HG02623 (cell line): ENCODE measurements around the gene EIF4B.

Experiments
- ATAC-seq: cut with Tn5 transposase; IDR thresholded peaks from one replicate; pipeline ENCODE4 v1.9.1; 2021; ENCODE audit warnings: moderate library complexity; ENCODE audit not compliant: unreplicated experiment

The EIF4B gene

DNA sequence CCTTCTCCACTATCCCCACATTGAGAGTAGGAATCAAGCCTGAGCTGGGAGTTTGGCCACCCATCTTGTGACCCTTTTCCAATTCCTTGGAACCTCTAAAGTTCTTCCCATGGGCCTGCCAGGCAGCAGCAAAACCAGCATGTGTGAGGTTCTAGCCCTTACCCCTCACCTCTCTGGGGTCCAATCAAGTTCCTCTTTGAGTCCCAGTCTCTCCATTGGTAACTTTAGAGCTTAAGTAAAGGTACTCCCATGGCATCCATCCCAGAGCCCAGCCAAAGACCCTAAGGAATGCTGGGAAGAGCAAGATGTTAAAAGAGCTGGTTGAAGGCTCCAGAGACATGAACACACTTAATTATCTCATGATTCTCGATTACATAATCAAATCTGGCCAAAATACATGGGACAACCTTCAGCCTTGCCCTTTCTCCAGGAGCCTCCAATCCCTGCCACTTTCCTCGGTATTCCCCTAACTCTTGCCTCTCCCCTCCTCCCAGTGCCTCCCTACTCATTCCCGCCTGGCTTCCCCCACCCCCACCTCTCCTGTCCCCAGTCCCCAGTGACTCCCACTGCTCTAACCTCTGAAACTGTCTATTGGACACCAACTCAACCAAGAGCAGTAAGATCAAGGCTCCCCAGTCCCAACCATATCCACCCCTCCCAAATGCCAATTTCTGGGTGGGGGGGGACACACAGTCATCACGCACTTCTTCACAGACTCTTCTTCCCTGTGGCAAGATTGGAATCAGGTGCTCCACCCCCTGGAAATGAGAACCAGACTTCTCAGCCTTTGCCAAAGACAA is 38.8 kb downstream of the EIF4B start:
- no peak for ATAC-seq

GRCh38 chr12:53045696-53046045 is 39.4 kb downstream of the EIF4B start:
- no peak for ATAC-seq

DNA sequence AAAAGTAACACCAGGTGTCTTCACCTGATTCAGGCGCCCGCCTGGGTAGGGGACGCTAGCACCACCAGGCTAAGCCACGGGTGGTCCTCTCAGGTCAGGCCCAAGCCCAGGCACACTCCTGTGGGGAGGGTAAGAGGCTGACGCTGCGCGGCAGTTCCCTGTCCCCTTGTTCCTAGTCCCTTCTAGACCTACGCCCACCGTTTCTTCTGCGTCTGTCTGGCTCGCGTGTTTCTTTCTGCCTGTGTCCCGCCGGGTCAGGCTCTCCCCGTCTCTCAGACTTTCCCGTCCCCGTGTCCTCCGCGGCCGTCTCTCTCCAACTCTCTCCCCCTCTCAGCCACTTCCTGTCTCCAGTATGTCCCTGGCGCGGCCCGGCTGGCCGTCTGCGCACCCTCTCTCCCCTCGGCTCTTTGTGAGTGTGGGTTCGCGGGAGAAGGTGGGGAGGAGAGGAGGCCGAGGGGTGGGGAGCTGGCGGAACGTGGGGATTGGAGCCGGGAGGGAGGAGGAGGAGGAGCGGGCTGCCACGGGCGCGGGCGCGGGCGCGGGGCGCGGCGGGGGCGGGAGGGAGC is 40.5 kb downstream of the EIF4B start:
- ATAC-seq: peak; percentile 29

GRCh38 chr12:53047221-53048032 is 41.2 kb downstream of the EIF4B start:
- ATAC-seq: peak; percentile 61

- no peak for ATAC-seq
Measured at GRCh38 chr12:53048033-53048779, 42.0 kb downstream of the EIF4B start.

DNA sequence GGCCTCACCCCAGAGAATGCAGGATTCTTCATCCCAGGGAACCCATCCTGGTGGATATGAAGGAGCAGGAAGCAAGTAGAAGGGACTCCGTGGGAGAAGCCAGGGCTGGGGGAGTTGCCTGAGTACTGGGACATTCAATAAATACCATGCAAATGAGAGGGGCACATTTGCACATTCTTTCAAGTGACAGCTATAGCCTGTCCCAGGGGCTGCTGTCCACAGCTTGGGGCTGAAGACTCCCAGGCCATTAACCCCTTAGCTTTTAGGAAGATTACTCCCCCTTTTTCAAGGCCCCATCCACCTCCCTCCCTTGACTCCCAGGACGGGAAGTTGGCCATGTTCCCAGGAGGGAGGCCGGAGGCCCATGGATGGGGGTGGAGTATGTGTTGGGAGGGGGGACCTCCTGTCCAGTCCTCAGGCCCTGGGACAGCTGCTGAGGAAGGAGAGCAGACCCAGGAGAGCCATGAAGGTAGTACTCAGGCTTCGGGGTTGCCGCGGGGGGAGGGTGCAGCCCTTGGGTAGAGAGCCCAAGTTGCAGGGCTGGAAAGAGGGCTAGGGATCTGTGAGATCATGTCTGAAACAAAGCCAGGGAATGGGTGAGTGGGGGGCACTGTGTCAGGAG is 42.6 kb downstream of the EIF4B start:
- ATAC-seq: no peak

DNA sequence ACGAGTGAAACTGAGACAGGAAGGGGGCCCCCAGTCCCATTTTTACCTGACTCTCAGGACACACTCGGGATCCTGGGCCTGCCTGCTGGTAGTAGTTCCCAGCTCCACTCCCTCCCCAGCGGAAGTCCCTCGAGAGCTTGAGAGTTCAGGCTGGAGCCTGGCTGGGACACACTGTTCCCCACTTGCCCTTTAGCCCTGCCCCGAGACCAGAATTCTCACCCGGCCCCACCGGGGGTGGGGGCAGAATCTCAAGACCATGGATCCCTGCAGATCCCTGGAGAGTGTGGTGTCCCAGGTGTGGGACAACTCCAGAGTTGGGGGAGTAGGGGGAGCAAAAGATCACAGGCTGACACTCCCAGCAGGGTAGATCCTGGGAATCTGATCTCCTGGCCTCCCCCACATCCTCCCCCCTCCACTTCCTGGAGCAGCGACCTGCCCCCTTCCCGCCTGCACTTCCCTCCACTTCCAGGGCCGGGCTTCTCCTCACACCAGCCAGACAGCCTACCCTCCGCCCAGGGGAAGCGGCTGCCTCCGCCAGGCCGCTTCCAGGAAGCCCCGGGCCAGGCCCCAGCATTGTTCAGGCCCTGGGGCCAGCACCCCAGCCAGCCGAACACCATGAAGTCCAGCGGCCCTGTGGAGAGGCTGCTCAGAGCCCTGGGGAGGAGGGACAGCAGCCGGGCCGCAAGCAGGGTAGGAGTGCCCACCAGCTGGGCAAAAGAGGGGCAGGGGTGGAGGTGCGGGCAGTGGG is 43.5 kb downstream of the EIF4B start, which contains the start of gene TNS2:
Gene TNS2 (plus strand): TSS at position 495 of the 748 bp plus-strand sequence. CDS start 121 bp downstream, at position 616.
- no peak for ATAC-seq

- no peak for ATAC-seq
Measured at GRCh38 chr12:53050426-53051057, 44.3 kb downstream of the EIF4B start.

DNA sequence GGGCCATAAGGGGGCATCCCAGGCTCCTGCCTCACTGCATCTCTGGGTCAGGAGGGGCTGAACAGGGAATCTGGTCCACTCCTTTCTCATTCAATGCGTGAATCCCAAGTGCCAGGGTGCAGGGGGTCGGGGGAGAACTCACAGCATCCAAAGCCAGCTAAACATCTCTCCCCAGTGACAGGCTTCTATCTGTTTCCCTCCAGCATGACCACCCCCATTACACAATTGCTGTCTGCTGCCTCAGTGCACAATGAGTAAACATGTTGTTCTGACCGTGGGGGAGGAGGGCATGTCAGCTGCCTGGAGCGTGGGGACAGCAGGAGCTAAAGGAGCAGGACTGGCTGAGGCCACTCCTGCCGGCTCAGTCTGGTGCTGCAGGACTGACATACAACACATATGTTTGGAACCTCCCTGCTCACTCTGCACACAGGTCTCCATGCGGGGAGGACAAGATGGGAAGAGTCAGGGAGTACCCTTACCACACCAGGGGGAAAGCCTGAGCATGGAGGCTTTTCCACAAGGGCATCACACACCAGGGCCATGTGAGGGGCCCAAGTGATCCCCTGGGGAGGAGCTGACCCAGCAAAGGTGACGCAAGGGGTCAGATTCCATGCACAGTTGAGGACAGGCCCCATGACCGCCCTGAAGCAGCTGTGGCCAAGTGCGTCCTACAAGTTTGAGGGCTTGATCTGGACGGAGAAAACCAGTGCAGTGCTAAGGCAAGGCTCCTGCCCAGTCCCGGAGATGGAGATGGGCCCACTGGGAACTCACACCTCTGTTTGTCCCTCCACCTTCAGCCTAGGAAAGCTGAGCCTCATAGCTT is 45.0 kb downstream of the EIF4B start:
- no peak for ATAC-seq

DNA sequence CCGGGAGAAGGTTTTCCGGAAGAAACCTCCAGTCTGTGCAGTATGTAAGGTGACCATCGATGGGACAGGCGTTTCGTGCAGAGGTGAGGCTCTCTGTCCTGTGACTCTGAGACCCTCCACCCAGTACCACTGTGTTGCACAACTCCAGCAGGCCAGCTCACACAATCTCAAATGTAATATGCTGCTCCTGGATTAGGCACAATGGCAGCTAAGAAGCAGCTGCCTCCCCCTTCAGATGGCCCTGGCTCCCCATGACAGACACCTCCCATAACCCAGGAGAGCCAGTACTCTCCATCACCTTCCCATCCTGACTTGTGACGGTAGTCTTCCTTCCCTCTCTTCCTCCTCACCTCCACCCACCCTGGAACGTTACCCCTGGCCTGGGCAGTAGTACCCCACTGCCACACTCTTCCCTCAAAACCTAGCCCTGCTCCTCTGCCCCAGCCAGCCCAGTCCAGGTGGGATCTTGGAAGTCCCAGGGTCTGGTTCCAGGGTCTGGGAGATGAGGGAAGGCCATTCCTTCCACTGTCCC is 45.7 kb downstream of the EIF4B start:
- ATAC-seq: no peak

DNA sequence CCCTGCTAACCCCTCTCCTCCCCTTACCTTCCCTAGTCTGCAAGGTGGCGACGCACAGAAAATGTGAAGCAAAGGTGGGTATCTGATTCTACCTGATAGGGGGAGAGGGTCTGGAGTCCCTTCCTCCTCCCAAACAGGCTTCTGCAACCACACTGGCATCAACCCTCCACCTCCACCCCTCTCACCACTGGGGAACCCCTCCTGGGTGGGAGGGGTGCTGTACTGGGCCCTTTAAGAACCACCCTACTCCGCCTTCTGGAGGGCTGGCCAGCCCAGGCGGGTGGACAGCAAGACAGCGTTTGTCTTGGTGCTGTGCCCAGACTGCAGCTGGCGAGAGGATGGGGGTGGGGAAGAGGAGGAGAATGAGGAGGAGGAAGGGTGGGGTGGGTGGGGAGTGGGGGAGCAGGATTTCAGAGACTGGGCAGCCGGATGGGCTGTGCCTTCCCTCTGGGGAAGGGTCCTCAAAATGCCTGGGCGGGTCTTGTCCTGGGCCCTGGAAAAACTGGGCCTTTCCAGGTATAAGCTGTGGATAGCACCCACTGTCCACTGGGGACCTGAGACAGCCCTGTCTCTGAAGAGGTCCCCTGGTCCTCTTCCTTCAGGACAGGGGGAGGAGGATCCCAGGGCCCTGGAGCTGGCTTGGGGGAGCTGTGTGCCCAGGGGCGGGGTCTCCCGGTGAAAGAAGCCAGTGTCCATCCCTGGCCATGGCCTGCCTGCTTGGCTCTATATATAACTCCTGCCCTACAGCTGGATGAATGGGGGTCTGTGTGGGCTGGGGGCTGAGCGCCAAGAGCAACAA is 46.4 kb downstream of the EIF4B start:
- no peak for ATAC-seq

DNA sequence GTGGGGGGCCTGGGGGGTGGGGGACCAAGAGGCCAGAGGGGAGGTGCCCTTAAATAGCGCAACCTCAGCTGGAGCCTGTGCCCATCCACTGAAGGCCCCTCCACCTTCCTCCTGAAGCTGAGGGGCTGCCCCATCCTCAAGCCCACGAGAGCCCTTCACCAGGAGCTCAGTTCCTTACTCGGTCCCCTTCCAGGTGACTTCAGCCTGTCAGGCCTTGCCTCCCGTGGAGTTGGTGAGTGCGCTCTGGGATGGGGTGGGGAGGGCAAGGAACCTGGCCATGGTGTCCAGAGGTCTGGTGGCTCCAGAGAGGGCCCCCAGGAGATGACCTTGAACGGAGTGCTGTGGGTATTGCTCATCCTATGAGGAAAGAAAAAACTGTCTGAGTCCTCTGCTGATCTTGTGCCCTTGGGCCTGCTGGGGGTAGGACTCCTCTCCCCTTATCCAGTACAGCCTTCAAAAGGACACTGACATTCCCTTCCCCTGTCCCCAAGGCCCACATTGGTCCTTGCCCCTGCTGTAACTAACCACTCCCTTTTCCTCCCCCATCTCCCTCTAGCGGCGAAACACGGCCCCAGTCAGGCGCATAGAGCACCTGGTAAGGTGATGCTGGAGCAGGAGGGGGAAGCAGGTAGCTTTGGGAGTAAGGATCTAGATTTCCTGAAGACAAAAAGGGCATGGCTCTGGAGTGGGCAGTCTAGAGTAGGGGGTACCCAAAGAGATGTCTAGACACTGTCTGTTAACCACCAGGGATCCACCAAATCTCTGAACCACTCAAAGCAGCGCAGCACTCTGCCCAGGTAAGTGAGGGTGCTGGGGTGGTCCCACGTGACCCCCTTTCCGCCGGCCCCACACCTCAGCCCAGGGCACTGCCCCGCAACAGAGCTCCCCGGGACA is 47.2 kb downstream of the EIF4B start:
- no peak for ATAC-seq

GRCh38 chr12:53054112-53054878 is 48.0 kb downstream of the EIF4B start:
- peak; percentile 89 for ATAC-seq

DNA sequence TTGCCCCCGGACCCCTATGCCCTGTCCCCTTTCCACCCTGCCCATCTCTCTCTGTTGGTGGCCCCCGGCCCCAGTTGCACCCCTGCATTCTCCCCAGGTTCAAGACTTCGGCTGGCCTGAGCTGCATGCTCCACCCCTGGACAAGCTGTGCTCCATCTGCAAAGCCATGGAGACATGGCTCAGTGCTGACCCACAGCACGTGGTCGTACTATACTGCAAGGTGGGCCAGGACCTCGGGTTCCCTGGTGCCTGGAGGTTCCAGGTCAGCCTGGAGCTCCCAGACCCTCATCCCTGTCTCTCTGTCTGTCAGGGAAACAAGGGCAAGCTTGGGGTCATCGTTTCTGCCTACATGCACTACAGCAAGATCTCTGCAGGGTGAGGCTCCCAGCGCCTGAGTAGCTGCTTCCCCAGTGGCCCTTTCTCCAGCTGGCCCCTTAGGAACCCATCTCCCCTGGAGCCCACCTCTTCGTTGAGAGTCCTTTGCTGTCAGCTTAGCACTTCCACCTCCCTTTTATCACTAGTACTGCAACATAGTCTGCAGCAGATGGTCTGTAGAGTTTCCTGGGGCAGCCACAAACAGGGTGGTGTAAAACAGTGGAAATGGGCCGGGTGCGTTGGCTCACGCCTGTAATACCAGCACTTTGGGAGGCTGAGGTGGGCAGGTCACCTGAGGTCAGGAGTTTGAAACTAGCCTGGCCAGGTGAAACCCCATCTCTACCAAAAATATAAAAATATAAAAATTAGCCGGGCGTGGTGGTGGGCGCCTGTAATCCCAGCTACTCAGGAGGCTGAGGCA is 49.4 kb downstream of the EIF4B start:
- ATAC-seq: no peak

DNA sequence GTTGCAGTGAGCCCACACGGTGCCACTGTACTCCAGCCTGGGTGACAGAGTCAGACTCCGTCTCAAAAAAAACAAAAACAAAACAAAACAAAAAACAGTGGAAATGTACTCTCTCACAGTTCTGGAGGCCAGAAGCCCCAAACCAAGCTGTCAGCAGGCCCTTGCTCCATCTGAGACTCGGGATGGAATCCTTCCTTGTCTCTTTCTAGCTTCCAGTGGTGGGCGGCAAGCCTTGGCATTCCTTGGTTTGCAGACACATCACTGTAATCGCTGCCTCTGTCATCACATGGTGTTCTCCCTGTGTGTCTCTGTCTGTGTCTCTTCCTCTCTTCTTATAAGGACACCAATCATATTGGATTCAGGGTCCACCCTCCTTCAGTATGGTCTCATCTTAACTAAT is 50.0 kb downstream of the EIF4B start:
- ATAC-seq: no peak
